Glutamatergic neuron (in vitro differentiated cells): ENCODE results near the gene FBXW8. TPM values are rescaled to one million over a fixed set of nuclear protein-coding genes. Genes with fewer than 3 reads are reported as not detected.

Experiments used
- DNase-seq: peaks from one replicate; pipeline ENCODE4 v3.0.0; 2022
- H3K27ac Mint-ChIP-seq: one replicate; pipeline ENCODE4 v1.8.0; 2020; ENCODE audit warnings: mild to moderate bottlenecking, mixed read lengths, inconsistent platforms; ENCODE audit not compliant: unreplicated experiment
- H3K27me3 Mint-ChIP-seq: one replicate; pipeline ENCODE4 v1.8.0; 2020; ENCODE audit warnings: mild to moderate bottlenecking, moderate library complexity, mixed read lengths, inconsistent platforms; ENCODE audit not compliant: unreplicated experiment
- H3K36me3 Mint-ChIP-seq: one replicate; pipeline ENCODE4 v1.8.0; 2020; ENCODE audit warnings: mild to moderate bottlenecking, mixed read lengths, inconsistent platforms; ENCODE audit not compliant: unreplicated experiment
- H3K4me1 Mint-ChIP-seq: one replicate; pipeline ENCODE4 v1.8.0; 2020; ENCODE audit warnings: mild to moderate bottlenecking, low read depth, mixed read lengths, inconsistent platforms; ENCODE audit not compliant: unreplicated experiment
- H3K4me3 Mint-ChIP-seq: one replicate; pipeline ENCODE4 v1.8.0; 2020; ENCODE audit warnings: mild to moderate bottlenecking, mixed read lengths, inconsistent platforms; ENCODE audit not compliant: unreplicated experiment
- H3K9me3 Mint-ChIP-seq: one replicate; pipeline ENCODE4 v1.8.0; 2020; ENCODE audit warnings: mild to moderate bottlenecking, moderate library complexity, mixed read lengths, inconsistent platforms; ENCODE audit not compliant: unreplicated experiment
- CTCF ChIP-seq: fragments of 200-600 bp; sonication (generic); IDR thresholded peaks from one replicate; pipeline ENCODE4 v1.5.0; 2021; ENCODE audit not compliant: partially characterized antibody, unreplicated experiment
- total RNA-seq: library from RNA; stranded (reverse); fragmentation: NEBNext Ultra II Directional; extraction: Animal tissue kit (Norgen Biotek cat#: 25700); gene quantifications from one replicate; pipeline ENCODE4 v1.2.1, GENCODE V29; 2021; ENCODE audit not compliant: unreplicated experiment

Gene FBXW8
- total RNA-seq, 1 donor from 2014 or later: 16.2 TPM

- Mint-ChIP-seq H3K27ac (no peak overlapping the region), H3K36me3 (peaks cover 6% of the 10 kb centered on the region), H3K9me3 (no peaks in the 10 kb centered on the region), H3K4me3 (no peak overlapping the region), H3K4me1 (peaks cover 10% of the 10 kb centered on the region), H3K27me3 (no peaks in the 10 kb centered on the region)
- DNase-seq: no peak
- TF ChIP-seq CTCF: no peak
Measured at GRCh38 chr12:116864371-116865160, 46.2 kb upstream of the FBXW8 start.

DNA sequence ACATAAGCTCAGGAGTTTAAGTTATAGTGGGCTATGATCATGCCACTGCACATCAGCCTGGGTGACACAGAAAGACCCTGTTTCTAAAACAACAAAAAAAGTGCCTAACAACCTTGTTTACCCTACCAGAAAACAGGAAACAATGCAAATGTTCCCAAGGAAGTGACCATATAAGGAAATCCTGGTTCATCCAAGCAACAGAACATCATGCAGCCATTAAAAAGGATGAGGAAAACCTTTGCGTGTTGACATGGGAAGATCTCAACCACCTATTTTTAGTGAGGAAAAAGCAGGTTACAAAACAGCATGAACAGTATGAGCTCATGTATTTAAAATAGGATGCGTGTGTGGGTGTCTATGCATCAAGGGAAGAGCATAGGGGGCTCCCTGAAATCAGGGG lies 43.2 kb upstream of the FBXW8 start:
- Mint-ChIP-seq H3K9me3 (no peaks in the 10 kb centered on the region), H3K4me3 (no peak overlapping the region)
- no peak for TF ChIP-seq CTCF

DNA sequence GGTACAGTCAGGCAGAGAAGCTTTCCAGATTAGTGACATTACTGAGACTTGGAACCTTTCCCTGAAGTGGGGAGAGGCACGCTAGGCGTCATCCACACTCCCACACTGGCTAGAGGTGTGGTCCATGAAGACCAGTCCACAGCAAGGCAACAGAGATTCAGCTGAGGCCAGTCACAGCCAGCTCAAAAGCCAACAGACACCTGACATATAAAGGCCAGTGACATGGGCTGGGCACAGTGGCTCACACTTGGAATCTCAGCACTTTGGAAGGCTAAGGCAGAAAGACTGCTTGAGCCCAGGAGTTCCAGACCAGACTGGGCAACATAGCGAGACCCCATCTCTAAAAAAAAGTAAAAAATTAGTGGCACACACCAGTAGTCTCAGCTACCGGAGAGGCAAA lies 40.4 kb upstream of the FBXW8 start:
- no peak overlapping the region for H3K27ac Mint-ChIP-seq
- TF ChIP-seq CTCF: no peak
- no peak for DNase-seq
- H3K36me3 Mint-ChIP-seq: no peaks in the 10 kb centered on the region
- H3K27me3 Mint-ChIP-seq: peaks cover 2% of the 10 kb centered on the region
- peaks cover 2% of the 10 kb centered on the region for H3K9me3 Mint-ChIP-seq
- no peaks in the 10 kb centered on the region for H3K4me1 Mint-ChIP-seq
- no peak overlapping the region for H3K4me3 Mint-ChIP-seq

More for the DNA sequence above, 43.2 kb upstream of the FBXW8 start:
- no peaks in the 10 kb centered on the region for H3K27me3 Mint-ChIP-seq
- H3K36me3 Mint-ChIP-seq: no peaks in the 10 kb centered on the region
- no peaks in the 10 kb centered on the region for H3K4me1 Mint-ChIP-seq
- no peak overlapping the region for H3K27ac Mint-ChIP-seq
- no peak for DNase-seq

- H3K4me1 Mint-ChIP-seq: peaks cover 11% of the 10 kb centered on the region
- no peak overlapping the region for H3K4me3 Mint-ChIP-seq
- no peak overlapping the region for H3K27ac Mint-ChIP-seq
- no peaks in the 10 kb centered on the region for H3K36me3 Mint-ChIP-seq
- DNase-seq: no peak
- peaks cover 21% of the 10 kb centered on the region for H3K27me3 Mint-ChIP-seq
- H3K9me3 Mint-ChIP-seq: peaks cover 11% of the 10 kb centered on the region
- TF ChIP-seq CTCF: no peak
Measured at GRCh38 chr12:116874324-116874995, 36.3 kb upstream of the FBXW8 start.
